ENCODE results near the gene C4B. TPM values are rescaled to one million over a fixed set of nuclear protein-coding genes. Genes with fewer than 3 reads are reported as not detected.

C4B gene
- total RNA-seq, 1 experiment from 2014 or later = 1.1 TPM

DNA sequence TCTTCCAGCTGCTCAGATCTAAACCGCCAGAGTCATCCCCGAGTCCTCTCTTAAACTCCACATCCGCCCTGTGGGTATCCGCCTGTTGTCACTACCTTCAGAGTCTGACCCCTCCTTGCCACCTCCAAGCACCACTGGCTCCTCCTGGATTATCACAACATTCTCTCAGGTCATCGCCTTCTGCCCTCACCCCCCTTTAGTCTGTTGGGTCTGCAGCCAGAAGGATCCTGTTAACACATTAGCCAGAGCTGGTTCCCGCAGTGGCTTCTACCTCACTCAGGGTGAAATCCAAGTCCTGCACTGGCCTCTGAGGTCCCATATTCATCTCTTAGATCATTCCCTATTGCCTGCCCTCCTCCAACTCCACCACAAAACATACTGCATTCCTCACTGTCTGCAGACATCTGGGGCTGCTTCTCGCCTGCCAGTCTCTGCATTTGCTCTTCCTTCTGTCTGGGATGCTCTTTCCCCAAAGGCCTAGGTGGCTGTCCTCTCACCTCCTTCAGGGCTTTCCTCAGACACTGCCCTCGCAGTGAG, 60.5 kb downstream of the C4B start:
- Mint-ChIP-seq H3K36me3 (ENCODE audit: insufficient read depth, unreplicated experiment) (no peaks in the 10 kb centered on the region), H3K27ac (ENCODE audit: unreplicated experiment) (no peak overlapping the region), H3K27me3 (ENCODE audit: insufficient read depth, unreplicated experiment) (no peaks in the 10 kb centered on the region), H3K4me3 (ENCODE audit: unreplicated experiment) (no peak overlapping the region), H3K9me3 (ENCODE audit: unreplicated experiment) (no peaks in the 10 kb centered on the region), H3K4me1 (ENCODE audit: low read depth, unreplicated experiment) (no peaks in the 10 kb centered on the region)
- Histone ChIP-seq H3K4me3 (ENCODE audit: low read depth, low read length) (no peak overlapping the region), H3K9me3 (no peaks in the 10 kb centered on the region), H3K27me3 (replicated peaks; ENCODE audit: control insufficient read depth, insufficient read depth, low read length) (no peaks in the 10 kb centered on the region), H3K36me3 (ENCODE audit: control insufficient read depth, insufficient read depth, low read length) (no peaks in the 10 kb centered on the region), H3K4me1 (no peaks in the 10 kb centered on the region)
- TF ChIP-seq, protein P1, sequence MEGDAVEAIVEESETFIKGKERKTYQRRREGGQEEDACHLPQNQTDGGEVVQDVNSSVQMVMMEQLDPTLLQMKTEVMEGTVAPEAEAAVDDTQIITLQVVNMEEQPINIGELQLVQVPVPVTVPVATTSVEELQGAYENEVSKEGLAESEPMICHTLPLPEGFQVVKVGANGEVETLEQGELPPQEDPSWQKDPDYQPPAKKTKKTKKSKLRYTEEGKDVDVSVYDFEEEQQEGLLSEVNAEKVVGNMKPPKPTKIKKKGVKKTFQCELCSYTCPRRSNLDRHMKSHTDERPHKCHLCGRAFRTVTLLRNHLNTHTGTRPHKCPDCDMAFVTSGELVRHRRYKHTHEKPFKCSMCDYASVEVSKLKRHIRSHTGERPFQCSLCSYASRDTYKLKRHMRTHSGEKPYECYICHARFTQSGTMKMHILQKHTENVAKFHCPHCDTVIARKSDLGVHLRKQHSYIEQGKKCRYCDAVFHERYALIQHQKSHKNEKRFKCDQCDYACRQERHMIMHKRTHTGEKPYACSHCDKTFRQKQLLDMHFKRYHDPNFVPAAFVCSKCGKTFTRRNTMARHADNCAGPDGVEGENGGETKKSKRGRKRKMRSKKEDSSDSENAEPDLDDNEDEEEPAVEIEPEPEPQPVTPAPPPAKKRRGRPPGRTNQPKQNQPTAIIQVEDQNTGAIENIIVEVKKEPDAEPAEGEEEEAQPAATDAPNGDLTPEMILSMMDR (IDR thresholded peaks at IDR 0.05; ENCODE audit: insufficient read depth in 1 of 2, low read depth in 1 of 2, low read length in 1 of 2, severe bottlenecking in 1 of 2, unreplicated experiment in 1 of 2) = no peak
- intact Hi-C loops (cut with micrococcal nuclease; ENCODE audit: unreplicated experiment) = no loop called here
- DNase-seq = no peak
- ChIA-PET POLR2A (no interaction called here), CTCF (interaction anchor here (0.6 kb wide), 1 partner anchor 21 kb away, joined by 3 read pairs; no protein-coding TSS in a partner anchor)
- no TSS peak for BruUV-seq (replicated peaks)

DNA sequence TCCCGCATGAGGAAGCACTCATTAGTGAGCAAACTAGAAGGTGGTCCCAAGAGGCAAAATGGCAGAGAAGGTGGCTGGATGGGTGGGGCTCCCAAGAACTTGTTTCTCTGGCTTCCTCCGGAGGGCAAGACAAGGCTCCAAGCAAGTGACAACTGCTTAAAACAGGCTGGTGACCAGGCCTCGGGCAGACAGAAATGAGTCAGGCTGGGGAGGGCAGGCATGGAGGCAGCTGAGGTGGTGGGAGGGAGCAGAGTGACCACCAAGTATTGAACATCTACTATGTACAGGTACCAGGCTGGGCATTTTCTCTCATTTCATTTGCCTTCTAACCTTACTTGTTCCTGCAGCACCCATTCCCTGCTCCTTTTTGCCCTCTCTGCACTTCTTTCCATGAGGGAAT, 61.2 kb downstream of the C4B start:
- H3K4me1 ChIP-seq = no peaks in the 10 kb centered on the region
- Mint-ChIP-seq H3K27ac (ENCODE audit: unreplicated experiment) (no peak overlapping the region), H3K36me3 (ENCODE audit: insufficient read depth, unreplicated experiment) (no peaks in the 10 kb centered on the region), H3K27me3 (ENCODE audit: insufficient read depth, unreplicated experiment) (no peaks in the 10 kb centered on the region), H3K9me3 (ENCODE audit: unreplicated experiment) (no peaks in the 10 kb centered on the region), H3K4me1 (ENCODE audit: low read depth, unreplicated experiment) (no peaks in the 10 kb centered on the region), H3K4me3 (ENCODE audit: unreplicated experiment) (no peak overlapping the region)
- H3K4me3 ChIP-seq (ENCODE audit: low read depth, low read length) = no peak overlapping the region
- intact Hi-C loops (cut with micrococcal nuclease; ENCODE audit: unreplicated experiment) = no loop called here
- no peaks in the 10 kb centered on the region for H3K27me3 ChIP-seq (replicated peaks; ENCODE audit: control insufficient read depth, insufficient read depth, low read length)
- no peaks in the 10 kb centered on the region for H3K36me3 ChIP-seq (ENCODE audit: control insufficient read depth, insufficient read depth, low read length)
- no TSS peak for BruUV-seq (replicated peaks)
- TF ChIP-seq, protein P1 (IDR thresholded peaks at IDR 0.05; ENCODE audit: insufficient read depth in 1 of 2, low read depth in 1 of 2, low read length in 1 of 2, severe bottlenecking in 1 of 2, unreplicated experiment in 1 of 2) = no peak
- DNase-seq = no peak
- POLR2A ChIA-PET = no interaction called here
- CTCF ChIA-PET = no interaction called here
- no peaks in the 10 kb centered on the region for H3K9me3 ChIP-seq

DNA sequence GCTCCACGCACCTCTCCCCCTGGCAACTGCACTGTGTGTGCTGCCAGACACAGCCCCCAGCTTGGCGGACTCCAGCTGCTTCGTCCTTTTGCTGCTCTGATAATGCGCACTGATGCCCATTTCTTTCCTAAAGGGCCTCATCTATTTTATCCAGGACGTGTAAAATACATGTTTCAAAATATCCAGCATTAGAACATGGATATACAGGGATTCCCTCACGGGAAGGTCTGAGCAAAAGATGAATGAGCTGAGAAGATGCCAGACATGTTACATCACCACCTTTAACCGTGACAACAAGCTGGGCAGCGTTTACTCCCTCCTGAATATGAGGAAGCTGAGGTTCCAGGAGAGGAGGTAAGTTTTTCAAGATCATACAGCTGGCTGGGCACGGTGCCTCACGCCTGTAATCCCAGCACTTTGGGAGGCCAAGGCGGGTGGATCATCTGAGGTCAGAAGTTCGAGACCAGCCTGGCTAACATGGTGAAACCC, 61.8 kb downstream of the C4B start:
- no peaks in the 10 kb centered on the region for H3K36me3 Mint-ChIP-seq (ENCODE audit: insufficient read depth, unreplicated experiment)
- no peaks in the 10 kb centered on the region for H3K36me3 ChIP-seq (ENCODE audit: control insufficient read depth, insufficient read depth, low read length)
- H3K9me3 Mint-ChIP-seq (ENCODE audit: unreplicated experiment) = no peaks in the 10 kb centered on the region
- no peak overlapping the region for H3K4me3 ChIP-seq (ENCODE audit: low read depth, low read length)
- ChIA-PET POLR2A (no interaction called here), CTCF (no interaction called here)
- no peaks in the 10 kb centered on the region for H3K4me1 Mint-ChIP-seq (ENCODE audit: low read depth, unreplicated experiment)
- no peak for DNase-seq
- intact Hi-C loops (cut with micrococcal nuclease; ENCODE audit: unreplicated experiment) = no loop called here
- H3K27me3 ChIP-seq (replicated peaks; ENCODE audit: control insufficient read depth, insufficient read depth, low read length) = no peaks in the 10 kb centered on the region
- BruUV-seq (replicated peaks) = no TSS peak
- no peak overlapping the region for H3K4me3 Mint-ChIP-seq (ENCODE audit: unreplicated experiment)
- no peaks in the 10 kb centered on the region for H3K27me3 Mint-ChIP-seq (ENCODE audit: insufficient read depth, unreplicated experiment)
- H3K4me1 ChIP-seq = no peaks in the 10 kb centered on the region
- TF ChIP-seq, protein P1 (IDR thresholded peaks at IDR 0.05; ENCODE audit: insufficient read depth in 1 of 2, low read depth in 1 of 2, low read length in 1 of 2, severe bottlenecking in 1 of 2, unreplicated experiment in 1 of 2) = no peak
- H3K9me3 ChIP-seq = no peaks in the 10 kb centered on the region
- no peak overlapping the region for H3K27ac Mint-ChIP-seq (ENCODE audit: unreplicated experiment)

Measured in Caco-2 (cell line).